T-helper 17 cell (primary cell): ENCODE data around the gene CAPZA1. TPM values are rescaled to one million over a fixed set of nuclear protein-coding genes. Genes with fewer than 3 reads are reported as not detected.

Experiments used
- ATAC-seq: fragments of 150-1000 bp; cut with Tn5 transposase; 2 replicates; pipeline ENCODE4 v1.10.0; 2021; ENCODE audit warnings: mild to moderate bottlenecking, moderate library complexity
- DNase-seq, 3 donors: peaks; one replicate each; pipeline versions ENCODE4 v3.0.0 to v3.0.0-alpha.2; 2020 to 2021
- H3K9me3 ChIP-seq: one replicate; pipeline ENCODE4 v1.7.0; 2013; ENCODE audit warnings: low read length, mild to moderate bottlenecking; ENCODE audit not compliant: control insufficient read depth, poor library complexity, severe bottlenecking
- H3K27ac Mint-ChIP-seq: one replicate; pipeline ENCODE4 v1.8.0; 2022; ENCODE audit warnings: mild to moderate bottlenecking, moderate library complexity, mixed read lengths
- H3K27me3 Mint-ChIP-seq: one replicate; pipeline ENCODE4 v1.8.0; 2022; ENCODE audit warnings: mixed read lengths
- H3K36me3 Mint-ChIP-seq: one replicate; pipeline ENCODE4 v1.8.0; 2022; ENCODE audit warnings: low read depth, mixed read lengths
- H3K4me1 Mint-ChIP-seq: one replicate; pipeline ENCODE4 v1.8.0; 2022; ENCODE audit warnings: mild to moderate bottlenecking, mixed read lengths
- H3K4me3 Mint-ChIP-seq: one replicate; pipeline ENCODE4 v1.8.0; 2022; ENCODE audit warnings: mild to moderate bottlenecking, moderate library complexity, mixed read lengths
- total RNA-seq, 4 donors: library from RNA in 2 of 4; stranded (reverse) in 2 of 4; gene quantifications; one replicate each; pipeline ENCODE4 v1.2.3 and lab custom pipeline; 2022 to 2026

The CAPZA1 gene
- total RNA-seq, 2 donors from 2014 or later = 203 to 224 TPM

DNA sequence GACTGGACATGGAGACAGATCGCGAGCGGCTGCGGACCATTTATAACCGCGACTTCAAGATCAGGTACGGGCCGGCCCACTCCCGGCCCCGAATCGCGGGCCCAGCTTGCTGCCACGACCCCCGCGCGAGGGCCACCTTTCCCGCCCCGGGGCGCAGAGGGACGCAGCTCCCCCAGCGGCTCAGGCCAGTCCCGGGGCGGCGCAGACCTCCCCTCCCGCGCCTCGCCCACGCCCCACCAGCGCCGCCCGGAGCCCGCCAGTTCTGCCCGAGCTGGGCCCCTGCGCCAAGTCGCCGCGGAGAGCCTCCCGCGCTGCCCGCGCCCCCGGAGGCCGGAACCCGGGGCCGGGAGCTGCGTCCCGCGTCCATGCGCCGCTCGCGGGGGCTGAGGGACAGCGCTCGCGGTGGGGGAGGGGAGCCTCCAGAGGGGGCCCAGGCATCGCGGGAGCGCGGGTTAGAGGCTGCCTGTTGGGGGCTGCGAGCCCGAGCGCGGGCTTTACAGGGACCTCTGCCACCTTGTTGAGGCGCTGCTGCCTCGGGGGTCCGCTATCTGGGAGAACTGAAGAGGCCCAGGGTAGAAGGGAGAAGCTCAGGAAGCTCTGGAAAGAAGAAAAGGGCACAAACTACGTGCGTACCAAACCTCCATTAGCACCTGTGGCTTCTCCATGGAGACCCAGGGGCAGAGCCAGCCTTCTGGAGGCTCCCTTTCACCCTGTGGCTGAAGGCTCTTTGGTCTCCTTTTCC, 55.5 kb downstream of the CAPZA1 start:
- peak; percentile 40 for ATAC-seq
- peaks cover 57% of the 10 kb centered on the region for H3K4me1 Mint-ChIP-seq
- peak; percentile 18 to 35 (median 25) for DNase-seq
- H3K9me3 ChIP-seq = no peaks in the 10 kb centered on the region
- H3K27ac Mint-ChIP-seq = peak overlapping the region; percentile 99
- H3K27me3 Mint-ChIP-seq = no peaks in the 10 kb centered on the region
- peak overlapping the region; percentile 99 for H3K4me3 Mint-ChIP-seq
- H3K36me3 Mint-ChIP-seq = peaks cover 6% of the 10 kb centered on the region

GRCh38 chr1:112675728-112676381, 56.2 kb downstream of the CAPZA1 start:
- Mint-ChIP-seq H3K4me1 (peaks cover 57% of the 10 kb centered on the region), H3K4me3 (peak overlapping the region; percentile 85), H3K36me3 (peaks cover 6% of the 10 kb centered on the region)

GRCh38 chr1:112676543-112676942, 56.9 kb downstream of the CAPZA1 start:
- no peak for ATAC-seq
- no peak for DNase-seq
- H3K9me3 ChIP-seq = no peaks in the 10 kb centered on the region
- Mint-ChIP-seq H3K4me3 (no peak overlapping the region), H3K36me3 (peaks cover 4% of the 10 kb centered on the region), H3K27ac (peak overlapping the region; percentile 99), H3K4me1 (peaks cover 56% of the 10 kb centered on the region), H3K27me3 (no peaks in the 10 kb centered on the region)

More at GRCh38 chr1:112675728-112676381, 56.2 kb downstream of the CAPZA1 start:
- H3K9me3 ChIP-seq = no peaks in the 10 kb centered on the region
- peak overlapping the region; percentile 99 for H3K27ac Mint-ChIP-seq
- H3K27me3 Mint-ChIP-seq = no peaks in the 10 kb centered on the region
- ATAC-seq (no peak), DNase-seq (no peak)

DNA sequence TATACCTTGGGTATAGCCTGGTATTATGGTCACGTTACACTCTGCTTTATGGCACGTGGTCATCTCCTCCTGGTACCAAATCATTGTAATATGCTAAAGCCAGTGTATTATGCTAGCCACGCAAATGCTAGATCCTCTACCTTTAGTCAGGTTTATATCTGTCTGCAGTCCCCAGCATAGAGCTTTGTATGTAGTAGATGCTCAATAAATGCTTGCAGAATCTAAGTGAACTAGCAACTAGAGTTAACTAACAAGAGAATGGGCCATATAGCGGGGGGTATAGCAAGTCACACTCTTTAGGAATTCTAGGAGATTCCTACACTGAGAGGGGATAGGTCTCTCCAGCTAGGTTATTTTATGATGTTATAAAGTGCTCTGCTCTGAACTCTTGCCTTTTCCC, 57.9 kb downstream of the CAPZA1 start:
- H3K9me3 ChIP-seq = no peaks in the 10 kb centered on the region
- Mint-ChIP-seq H3K27me3 (no peaks in the 10 kb centered on the region), H3K36me3 (peaks cover 4% of the 10 kb centered on the region), H3K4me3 (no peak overlapping the region), H3K27ac (no peak overlapping the region), H3K4me1 (peaks cover 54% of the 10 kb centered on the region)
- ATAC-seq (no peak), DNase-seq (no peak)

DNA sequence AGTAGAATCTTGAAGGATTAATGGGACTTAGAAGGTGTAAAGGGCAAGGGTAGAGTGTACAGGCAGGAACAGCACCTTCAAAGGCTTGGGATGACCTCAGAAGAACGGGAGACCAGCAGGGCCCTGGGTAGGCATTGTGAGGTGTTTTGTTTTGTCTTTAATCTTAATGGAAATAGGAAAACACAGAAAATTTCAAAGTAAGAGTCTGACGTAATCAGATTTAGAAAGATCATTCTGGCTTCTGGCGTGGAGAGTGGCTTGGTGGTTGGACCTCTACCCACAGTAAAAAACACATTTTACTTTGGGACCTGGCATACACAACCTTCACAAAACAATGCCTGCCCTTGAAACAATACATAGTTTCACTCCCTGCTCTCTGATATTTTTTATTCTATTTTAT, 59.0 kb downstream of the CAPZA1 start:
- no peaks in the 10 kb centered on the region for H3K9me3 ChIP-seq
- Mint-ChIP-seq H3K4me1 (peaks cover 47% of the 10 kb centered on the region), H3K36me3 (peaks cover 4% of the 10 kb centered on the region), H3K4me3 (no peak overlapping the region), H3K27ac (peak overlapping the region; percentile 12), H3K27me3 (no peaks in the 10 kb centered on the region)
- DNase-seq = no peak
- no peak for ATAC-seq

DNA sequence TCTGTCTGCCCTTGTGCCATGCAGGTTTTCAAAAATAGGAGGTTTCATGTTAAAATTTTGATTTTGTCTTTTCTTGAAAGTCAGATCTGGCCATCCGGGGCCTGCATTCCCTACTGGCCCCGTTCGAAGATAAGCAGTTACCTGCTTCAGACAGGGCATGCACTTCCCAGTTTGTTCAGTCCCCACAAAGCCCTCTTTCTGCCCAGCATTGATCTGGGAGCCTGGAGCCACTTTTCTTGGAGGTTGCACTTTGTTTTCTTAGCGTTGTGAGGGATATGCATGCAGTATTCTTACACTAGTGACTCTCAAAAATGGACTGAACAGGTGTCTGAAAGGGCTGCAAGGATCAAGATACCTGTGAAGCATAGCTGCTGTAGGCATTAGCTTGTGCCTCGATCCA, 66.3 kb downstream of the CAPZA1 start:
- Mint-ChIP-seq H3K4me3 (no peak overlapping the region), H3K27ac (no peak overlapping the region), H3K36me3 (peaks cover 3% of the 10 kb centered on the region), H3K4me1 (peaks cover 23% of the 10 kb centered on the region), H3K27me3 (no peaks in the 10 kb centered on the region)
- DNase-seq = no peak
- no peaks in the 10 kb centered on the region for H3K9me3 ChIP-seq
- no peak for ATAC-seq

- Mint-ChIP-seq H3K4me1 (peaks cover 23% of the 10 kb centered on the region), H3K27me3 (no peaks in the 10 kb centered on the region), H3K36me3 (peaks cover 3% of the 10 kb centered on the region), H3K27ac (peak overlapping the region; percentile 16), H3K4me3 (no peak overlapping the region)
- no peak for DNase-seq
- ATAC-seq = no peak
- no peaks in the 10 kb centered on the region for H3K9me3 ChIP-seq
These were observed 66.8 kb downstream of the CAPZA1 start for GRCh38 chr1:112686417-112686816.

DNA sequence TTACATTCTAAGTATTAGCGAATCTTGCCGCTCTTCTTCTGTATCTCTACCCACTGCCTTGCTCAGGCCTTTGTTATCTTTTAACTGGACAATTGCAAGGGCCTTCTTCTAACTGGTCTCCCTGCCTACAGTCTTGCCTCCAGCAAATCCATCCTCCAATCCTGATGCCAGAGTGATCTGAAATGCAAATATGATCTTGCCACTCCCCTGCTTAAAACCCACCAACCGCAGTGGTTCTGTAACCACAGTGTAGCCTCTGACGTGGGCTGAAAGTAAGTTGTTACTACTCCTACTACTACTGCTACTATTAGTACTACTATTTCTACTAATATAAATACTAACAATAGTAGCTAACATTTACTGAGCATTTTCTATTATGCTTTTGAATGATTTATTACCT, 67.2 kb downstream of the CAPZA1 start:
- Mint-ChIP-seq H3K27ac (peak overlapping the region; percentile 16), H3K4me3 (no peak overlapping the region), H3K4me1 (peaks cover 25% of the 10 kb centered on the region), H3K27me3 (no peaks in the 10 kb centered on the region), H3K36me3 (peaks cover 6% of the 10 kb centered on the region)
- no peak for ATAC-seq
- no peaks in the 10 kb centered on the region for H3K9me3 ChIP-seq
- DNase-seq = no peak

- ATAC-seq (no peak), DNase-seq (no peak)
- no peaks in the 10 kb centered on the region for H3K9me3 ChIP-seq
- Mint-ChIP-seq H3K27ac (no peak overlapping the region), H3K27me3 (no peaks in the 10 kb centered on the region), H3K4me3 (no peak overlapping the region), H3K4me1 (peaks cover 25% of the 10 kb centered on the region), H3K36me3 (peaks cover 9% of the 10 kb centered on the region)
These were observed 67.7 kb downstream of the CAPZA1 start for GRCh38 chr1:112687361-112687760.

DNA sequence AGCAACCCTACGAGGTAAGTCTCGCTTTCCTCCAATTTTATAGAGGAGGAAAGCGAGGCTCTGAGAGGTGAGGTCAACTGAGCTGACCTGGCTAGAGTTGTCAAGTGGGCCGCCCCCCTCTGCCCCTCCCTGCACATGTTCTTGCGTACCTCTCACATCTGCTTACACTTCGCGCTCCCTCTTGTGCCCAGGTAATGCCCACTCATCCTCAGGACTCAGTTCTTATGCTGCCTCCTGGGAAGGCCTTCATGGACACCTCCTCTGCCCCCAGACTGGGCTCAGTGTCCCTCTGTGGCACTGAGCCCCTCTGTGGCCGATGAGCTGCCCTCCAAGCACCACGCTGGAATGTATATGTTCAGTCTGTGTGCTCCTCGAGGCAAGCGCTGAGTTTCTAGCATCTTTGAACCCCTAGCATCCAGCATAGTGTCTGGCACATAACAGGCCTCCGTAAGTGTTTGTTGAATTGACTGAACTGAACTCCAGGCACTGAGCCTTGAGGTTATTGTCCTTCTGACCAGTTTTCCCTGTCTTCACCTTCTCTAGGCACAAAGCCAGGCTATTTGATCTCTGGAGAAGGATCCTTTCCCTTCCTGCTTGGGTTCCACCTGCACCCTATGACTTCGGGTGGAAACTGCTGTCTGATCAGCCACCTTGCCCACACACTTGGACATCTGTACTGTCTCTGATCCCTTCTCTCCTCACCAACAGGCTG, 68.3 kb downstream of the CAPZA1 start:
- H3K27ac Mint-ChIP-seq = no peak overlapping the region
- no peaks in the 10 kb centered on the region for H3K27me3 Mint-ChIP-seq
- no peak for DNase-seq
- no peaks in the 10 kb centered on the region for H3K9me3 ChIP-seq
- peaks cover 9% of the 10 kb centered on the region for H3K36me3 Mint-ChIP-seq
- no peak for ATAC-seq
- H3K4me3 Mint-ChIP-seq = no peak overlapping the region
- peaks cover 23% of the 10 kb centered on the region for H3K4me1 Mint-ChIP-seq

DNA sequence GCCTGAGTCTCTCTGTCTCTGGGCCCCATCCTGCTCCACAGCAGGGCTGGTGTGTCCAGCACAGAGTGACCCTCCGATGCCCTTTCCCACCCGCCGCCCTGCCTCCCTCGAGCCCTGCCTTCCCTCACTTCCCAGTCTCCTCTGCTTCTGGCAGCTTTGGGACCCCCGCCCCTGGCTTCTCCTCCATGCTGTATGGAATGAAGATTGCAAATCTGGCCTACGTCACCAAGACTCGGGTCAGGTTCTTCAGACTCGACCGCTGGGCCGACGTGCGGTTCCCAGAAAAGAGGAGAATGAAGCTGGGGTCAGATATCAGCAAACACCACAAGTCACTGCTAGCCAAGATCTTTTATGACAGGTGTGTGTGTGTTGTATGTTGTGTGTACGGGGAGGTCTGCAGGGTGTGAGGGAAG, 69.2 kb downstream of the CAPZA1 start:
- Mint-ChIP-seq H3K36me3 (peaks cover 9% of the 10 kb centered on the region), H3K4me1 (peaks cover 23% of the 10 kb centered on the region), H3K27ac (no peak overlapping the region), H3K4me3 (no peak overlapping the region), H3K27me3 (no peaks in the 10 kb centered on the region)
- ATAC-seq (no peak), DNase-seq (no peak)
- no peaks in the 10 kb centered on the region for H3K9me3 ChIP-seq

GRCh38 chr1:112689196-112689841, 69.7 kb downstream of the CAPZA1 start:
- H3K4me1 Mint-ChIP-seq = peaks cover 23% of the 10 kb centered on the region
- no peaks in the 10 kb centered on the region for H3K9me3 ChIP-seq
- H3K27ac Mint-ChIP-seq = no peak overlapping the region
- H3K27me3 Mint-ChIP-seq = no peaks in the 10 kb centered on the region
- H3K4me3 Mint-ChIP-seq = no peak overlapping the region
- DNase-seq = no peak
- H3K36me3 Mint-ChIP-seq = peaks cover 9% of the 10 kb centered on the region
- ATAC-seq = no peak

DNA sequence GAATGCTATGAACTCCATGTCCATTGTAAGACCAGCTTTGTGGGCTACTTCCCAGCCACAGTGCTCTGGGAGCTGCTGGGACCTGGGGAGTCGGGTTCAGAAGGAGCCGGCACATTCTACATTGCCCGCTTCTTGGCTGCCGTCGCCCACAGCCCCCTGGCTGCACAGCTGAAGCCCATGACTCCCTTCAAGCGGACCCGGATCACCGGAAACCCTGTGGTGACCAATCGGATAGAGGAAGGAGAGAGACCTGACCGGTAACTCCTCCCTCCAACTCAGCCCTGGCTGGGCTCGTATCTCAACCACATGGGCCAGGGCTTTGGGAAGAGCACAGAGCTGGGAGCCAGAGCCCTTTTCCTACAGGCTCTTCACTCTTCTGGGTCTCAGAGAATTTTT, 70.2 kb downstream of the CAPZA1 start:
- no peak overlapping the region for H3K4me3 Mint-ChIP-seq
- peaks cover 9% of the 10 kb centered on the region for H3K36me3 Mint-ChIP-seq
- no peak overlapping the region for H3K27ac Mint-ChIP-seq
- no peak for DNase-seq
- ATAC-seq = no peak
- peaks cover 23% of the 10 kb centered on the region for H3K4me1 Mint-ChIP-seq
- H3K27me3 Mint-ChIP-seq = no peaks in the 10 kb centered on the region
- no peaks in the 10 kb centered on the region for H3K9me3 ChIP-seq
